ENCODE results near the gene AGXT.

AGXT gene

DNA sequence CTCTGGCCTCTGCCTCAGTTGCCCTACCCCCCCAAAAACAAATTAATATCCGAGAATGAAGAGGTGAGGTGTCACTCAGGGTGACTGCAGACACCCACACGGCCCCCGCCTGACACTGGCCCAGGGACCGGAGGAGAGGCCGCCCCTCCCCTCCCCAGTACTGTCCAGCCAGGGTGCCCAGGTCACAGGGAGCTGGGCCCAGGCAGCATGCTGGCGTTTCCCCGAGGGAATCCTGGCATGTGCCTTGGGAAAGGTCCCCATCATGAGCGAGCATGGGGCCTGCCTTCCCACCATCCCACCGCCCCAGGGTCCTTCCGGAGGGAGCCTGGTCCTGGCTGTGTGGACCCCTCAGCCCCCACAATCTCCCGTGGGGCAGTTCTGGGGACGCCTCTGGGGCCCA lies 24.3 kb downstream of the AGXT start:
- Mint-ChIP-seq H3K27me3 (no peaks in the 10 kb centered on the region), H3K9me3 (no peaks in the 10 kb centered on the region), H3K27ac (no peak overlapping the region), H3K4me1 (no peaks in the 10 kb centered on the region), H3K36me3 (no peaks in the 10 kb centered on the region), H3K4me3 (no peak overlapping the region)
- DNase-seq: no peak
- CTCF ChIA-PET: no interaction called here

DNA sequence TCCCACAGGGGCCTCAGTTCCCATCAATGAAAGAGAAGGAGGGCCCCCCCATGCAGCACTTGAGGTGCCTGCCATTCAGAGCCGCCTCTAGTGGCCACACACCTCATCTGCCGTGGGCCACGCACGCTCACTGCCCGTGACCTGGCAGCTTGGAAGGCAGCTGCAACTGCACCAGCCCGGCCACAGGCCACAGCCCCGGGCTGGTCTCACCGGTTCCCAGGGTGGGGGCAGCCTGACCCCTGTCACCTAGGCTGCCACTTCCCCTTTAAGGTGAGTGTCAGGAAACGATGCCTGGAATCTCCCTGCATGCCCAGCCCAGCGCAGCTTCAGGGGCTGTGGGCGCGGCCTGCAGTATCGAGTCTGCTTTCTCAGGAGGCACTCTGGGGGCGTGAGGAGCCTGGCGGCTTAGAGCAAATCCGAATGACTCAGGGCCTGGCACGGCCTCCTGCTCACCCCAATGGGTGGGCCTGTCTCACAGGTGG lies 24.8 kb downstream of the AGXT start:
- Mint-ChIP-seq H3K9me3 (no peaks in the 10 kb centered on the region), H3K4me1 (no peaks in the 10 kb centered on the region), H3K4me3 (no peak overlapping the region), H3K27ac (no peak overlapping the region), H3K36me3 (no peaks in the 10 kb centered on the region), H3K27me3 (no peaks in the 10 kb centered on the region)
- no peak for DNase-seq
- CTCF ChIA-PET: no interaction called here

- no peak for DNase-seq
- Mint-ChIP-seq H3K4me3 (no peak overlapping the region), H3K4me1 (no peaks in the 10 kb centered on the region), H3K36me3 (no peaks in the 10 kb centered on the region), H3K27me3 (peaks cover 4% of the 10 kb centered on the region), H3K27ac (no peak overlapping the region), H3K9me3 (no peaks in the 10 kb centered on the region)
- CTCF ChIA-PET: no interaction called here
These were observed 25.4 kb downstream of the AGXT start for GRCh38 chr2:240894006-240894405.

- Mint-ChIP-seq H3K27me3 (peaks cover 8% of the 10 kb centered on the region), H3K27ac (no peak overlapping the region), H3K9me3 (no peaks in the 10 kb centered on the region), H3K4me3 (no peak overlapping the region), H3K4me1 (no peaks in the 10 kb centered on the region), H3K36me3 (no peaks in the 10 kb centered on the region)
- no peak for DNase-seq
- CTCF ChIA-PET: no interaction called here
These were observed 26.4 kb downstream of the AGXT start for GRCh38 chr2:240894836-240895558.

- Mint-ChIP-seq H3K36me3 (no peaks in the 10 kb centered on the region), H3K27ac (no peak within 1 kb of the TSS)
- no peak for DNase-seq
These were observed 27.2 kb downstream of the AGXT start, which contains the start of gene MAB21L4 for GRCh38 chr2:240895656-240896388. MAB21L4 (minus strand) TSS chr2:240896156; CDS start chr2:240895997, 159 bp downstream.

GRCh38 chr2:240896394-240896793 lies 27.8 kb downstream of the AGXT start:
- H3K36me3 Mint-ChIP-seq: no peaks in the 10 kb centered on the region
- CTCF ChIA-PET: no interaction called here

More at GRCh38 chr2:240895656-240896388, 27.2 kb downstream of the AGXT start, which contains the start of gene MAB21L4:
- CTCF ChIA-PET: no interaction called here
- Mint-ChIP-seq H3K9me3 (no peaks in the 10 kb centered on the region), H3K27me3 (peaks cover 8% of the 10 kb centered on the region), H3K4me3 (no peak within 1 kb of the TSS), H3K4me1 (no peaks in the 10 kb centered on the region)

GRCh38 chr2:240896871-240897692 lies 28.5 kb downstream of the AGXT start:
- no peak overlapping the region for H3K4me3 Mint-ChIP-seq
- peaks cover 8% of the 10 kb centered on the region for H3K27me3 Mint-ChIP-seq
- no peaks in the 10 kb centered on the region for H3K36me3 Mint-ChIP-seq
- H3K27ac Mint-ChIP-seq: no peak overlapping the region
- CTCF ChIA-PET: interaction anchor here (1.5 kb wide), 1 partner anchor 17 kb away, joined by 8 read pairs; no protein-coding TSS in a partner anchor
- H3K4me1 Mint-ChIP-seq: no peaks in the 10 kb centered on the region
- DNase-seq: no peak
- H3K9me3 Mint-ChIP-seq: no peaks in the 10 kb centered on the region

More at GRCh38 chr2:240896394-240896793, 27.8 kb downstream of the AGXT start:
- no peaks in the 10 kb centered on the region for H3K9me3 Mint-ChIP-seq
- no peak overlapping the region for H3K4me3 Mint-ChIP-seq
- no peak overlapping the region for H3K27ac Mint-ChIP-seq
- H3K4me1 Mint-ChIP-seq: no peaks in the 10 kb centered on the region
- peaks cover 8% of the 10 kb centered on the region for H3K27me3 Mint-ChIP-seq
- no peak for DNase-seq

- DNase-seq: no peak
- CTCF ChIA-PET: interaction anchor here (1.5 kb wide), 1 partner anchor 16 kb away, joined by 8 read pairs; no protein-coding TSS in a partner anchor
- Mint-ChIP-seq H3K27me3 (peaks cover 8% of the 10 kb centered on the region), H3K4me1 (no peaks in the 10 kb centered on the region), H3K4me3 (no peak overlapping the region), H3K36me3 (no peaks in the 10 kb centered on the region), H3K9me3 (no peaks in the 10 kb centered on the region), H3K27ac (no peak overlapping the region)
These were observed 29.6 kb downstream of the AGXT start for GRCh38 chr2:240898108-240898730.

DNA sequence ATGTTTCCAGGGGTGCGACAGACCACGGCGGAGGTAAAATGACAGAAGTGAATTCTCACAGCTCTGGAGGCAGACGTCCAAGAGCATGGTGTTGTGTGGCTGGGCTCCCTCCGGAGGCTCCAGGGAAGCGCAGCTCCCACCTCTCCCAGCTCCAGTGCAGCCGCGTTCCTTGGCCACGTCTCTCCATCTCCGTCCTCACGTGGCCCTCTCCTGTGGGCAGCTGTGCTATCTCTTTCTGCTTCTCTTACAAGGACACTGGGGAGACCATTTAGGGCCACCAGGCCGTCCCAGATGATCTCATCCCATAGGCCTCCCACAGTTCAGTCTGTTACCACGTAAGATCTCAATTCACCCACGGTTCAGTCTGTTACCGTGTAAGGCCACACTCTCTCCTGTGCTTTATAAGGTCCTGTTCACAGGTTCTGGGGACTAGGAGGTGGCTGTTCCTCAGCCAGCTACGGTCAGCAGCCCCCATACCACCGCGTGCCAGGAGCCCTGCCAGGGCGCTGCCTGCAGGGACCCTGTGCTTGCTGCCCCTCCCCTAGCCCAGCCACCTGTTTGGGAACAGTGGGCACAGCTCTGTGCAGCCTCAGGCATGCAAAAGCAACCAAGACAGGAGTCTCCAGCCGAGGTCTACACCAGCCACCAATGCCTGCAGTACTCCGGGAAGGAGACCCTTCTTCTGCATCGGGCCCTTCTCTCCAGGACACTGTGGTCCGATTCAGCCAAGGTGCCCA lies 30.3 kb downstream of the AGXT start:
- DNase-seq: no peak
- Mint-ChIP-seq H3K4me1 (no peaks in the 10 kb centered on the region), H3K9me3 (no peaks in the 10 kb centered on the region), H3K27me3 (peaks cover 8% of the 10 kb centered on the region), H3K4me3 (no peak overlapping the region), H3K36me3 (no peaks in the 10 kb centered on the region), H3K27ac (no peak overlapping the region)
- CTCF ChIA-PET: interaction anchor here (1.5 kb wide), 1 partner anchor 15 kb away, joined by 8 read pairs; no protein-coding TSS in a partner anchor

DNA sequence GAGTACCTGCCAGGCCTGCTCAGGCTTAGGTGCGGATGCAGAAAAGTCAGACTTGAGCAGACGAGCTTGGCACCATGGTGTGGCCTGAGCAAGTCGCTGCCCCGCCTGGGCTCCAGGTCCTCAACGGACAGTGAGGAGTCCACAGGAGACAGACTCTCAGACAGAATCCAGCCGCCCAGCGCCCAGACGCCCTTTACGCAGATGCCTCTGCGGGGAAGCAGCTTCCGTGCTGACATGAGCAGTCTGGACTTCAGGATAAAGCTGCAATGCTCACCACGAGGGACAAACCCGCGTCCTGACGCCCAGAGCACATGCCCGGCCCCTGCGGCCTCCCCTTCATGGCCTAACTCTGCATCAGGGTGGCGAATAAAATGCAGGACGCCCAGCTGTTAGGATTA lies 30.8 kb downstream of the AGXT start:
- H3K4me1 Mint-ChIP-seq: no peaks in the 10 kb centered on the region
- peaks cover 8% of the 10 kb centered on the region for H3K27me3 Mint-ChIP-seq
- no peak overlapping the region for H3K4me3 Mint-ChIP-seq
- DNase-seq: no peak
- no peaks in the 10 kb centered on the region for H3K9me3 Mint-ChIP-seq
- H3K27ac Mint-ChIP-seq: no peak overlapping the region
- CTCF ChIA-PET: no interaction called here
- no peaks in the 10 kb centered on the region for H3K36me3 Mint-ChIP-seq

GRCh38 chr2:240900141-240900860 lies 31.7 kb downstream of the AGXT start:
- Mint-ChIP-seq H3K27ac (no peak overlapping the region), H3K36me3 (no peaks in the 10 kb centered on the region), H3K9me3 (no peaks in the 10 kb centered on the region), H3K27me3 (peaks cover 8% of the 10 kb centered on the region), H3K4me1 (no peaks in the 10 kb centered on the region), H3K4me3 (no peak overlapping the region)
- CTCF ChIA-PET: no interaction called here
- no peak for DNase-seq

GRCh38 chr2:240901986-240902614 lies 33.5 kb downstream of the AGXT start:
- Mint-ChIP-seq H3K4me3 (no peak overlapping the region), H3K4me1 (no peaks in the 10 kb centered on the region), H3K27ac (no peak overlapping the region), H3K27me3 (peaks cover 8% of the 10 kb centered on the region), H3K36me3 (no peaks in the 10 kb centered on the region), H3K9me3 (no peaks in the 10 kb centered on the region)
- CTCF ChIA-PET: no interaction called here
- no peak for DNase-seq
